Measurements from ENCODE around the gene SEMA5A. TPM values are rescaled to one million over a fixed set of nuclear protein-coding genes. Genes with fewer than 3 reads are reported as not detected.

Gene SEMA5A
- total and polyA plus RNA-seq, 2 donors (not counting 1 experiment from before 2014, with no cell fraction given) = not detected

GRCh38 chr5:9121597-9121996, 424.3 kb downstream of the SEMA5A start:
- Mint-ChIP-seq H3K27ac (no peak overlapping the region), H3K9me3 (ENCODE audit: insufficient read depth) (no peaks in the 10 kb centered on the region), H3K4me1 (no peaks in the 10 kb centered on the region), H3K4me3 (no peak overlapping the region), H3K27me3 (no peaks in the 10 kb centered on the region)
- ChIA-PET POLR2A (no interaction called here), CTCF (no interaction called here)
- Histone ChIP-seq H3K79me2 (ENCODE audit: control insufficient read depth, insufficient read depth, low read length) (no peaks in the 10 kb centered on the region), H3K36me3 (replicated peaks in 1 of 2; ENCODE audit: control extremely low read depth in 1 of 2, control insufficient read depth in 1 of 2, extremely low read depth in 1 of 2, insufficient read depth in 2 of 2, low read length in 1 of 2) (no peaks in the 10 kb centered on the region), H3K9ac (ENCODE audit: low read length) (no peak overlapping the region), H3K4me2 (replicated peaks; ENCODE audit: low read depth, low read length, poor library complexity, severe bottlenecking) (no peak overlapping the region), H3K4me3 (ENCODE audit: control extremely low read depth in 1 of 5, extremely low read depth in 1 of 5, insufficient read depth in 1 of 5, low read depth in 2 of 5, low read length in 4 of 5) (no peak overlapping the region), H3K27ac (ENCODE audit: low read length in 2 of 2) (no peak overlapping the region), H3K27me3 (replicated peaks in 1 of 4; ENCODE audit: control extremely low read depth in 1 of 4, control insufficient read depth in 3 of 4, insufficient read depth in 4 of 4, low read length in 3 of 4) (no peaks in the 10 kb centered on the region), H3K4me1 (ENCODE audit: control insufficient read depth in 2 of 2, insufficient read depth in 2 of 2, low read length in 2 of 2) (no peaks in the 10 kb centered on the region), H2AFZ (ENCODE audit: insufficient read depth, low read depth, low read length, poor library complexity, severe bottlenecking) (no peak overlapping the region), H4K20me1 (ENCODE audit: control insufficient read depth, insufficient read depth, low read length, poor library complexity, severe bottlenecking) (no peaks in the 10 kb centered on the region), H3K9me3 (ENCODE audit: control extremely low read depth in 1 of 3, control insufficient read depth in 2 of 3, insufficient read depth in 1 of 3, low read length in 2 of 3) (peaks cover 0 to 11% (median 0%) of the 10 kb centered on the region in 3 donors)
- no peak for DNase-seq
- 33% methylated on average over 1 of the region's 1 CpG for WGBS (ENCODE audit: insufficient coverage)
- intact Hi-C loops (cut with micrococcal nuclease) = no loop called here
- TF ChIP-seq CTCF (IDR thresholded peaks at IDR 0.05) = no peak
- TF ChIP-seq EZH2 (IDR thresholded peaks at IDR 0.05; ENCODE audit: borderline replicate concordance, insufficient read depth, low read depth, low read length, poor library complexity, severe bottlenecking) = no peak
- no peak for ATAC-seq (ENCODE audit: low read depth)

DNA sequence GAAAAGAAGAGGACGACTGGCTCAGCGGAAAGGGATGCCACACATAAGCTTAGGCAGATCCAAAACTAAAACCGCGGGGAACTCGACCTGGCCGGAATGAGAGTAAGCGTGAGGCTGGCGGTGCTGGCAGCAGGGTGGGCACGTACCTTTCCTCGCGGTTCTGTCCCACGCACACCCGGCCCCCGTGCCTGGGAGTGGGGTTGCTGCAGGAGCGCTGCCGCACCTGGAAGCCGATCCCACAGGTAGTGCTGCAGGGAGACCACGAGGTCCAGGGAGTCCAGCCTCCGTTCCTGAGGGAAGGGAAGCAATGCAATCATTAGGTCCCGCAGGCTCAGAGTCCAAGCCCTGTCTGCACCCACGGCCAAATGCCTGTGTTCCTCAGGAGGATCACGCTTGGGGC, 427.0 kb downstream of the SEMA5A start:
- Histone ChIP-seq H3K9me3 (ENCODE audit: control extremely low read depth in 1 of 3, control insufficient read depth in 2 of 3, insufficient read depth in 1 of 3, low read length in 2 of 3) (peaks cover 0 to 8% (median 0%) of the 10 kb centered on the region in 3 donors), H3K27me3 (replicated peaks in 1 of 4; ENCODE audit: control extremely low read depth in 1 of 4, control insufficient read depth in 3 of 4, insufficient read depth in 4 of 4, low read length in 3 of 4) (no peaks in the 10 kb centered on the region), H4K20me1 (ENCODE audit: control insufficient read depth, insufficient read depth, low read length, poor library complexity, severe bottlenecking) (no peaks in the 10 kb centered on the region), H3K36me3 (replicated peaks in 1 of 2; ENCODE audit: control extremely low read depth in 1 of 2, control insufficient read depth in 1 of 2, extremely low read depth in 1 of 2, insufficient read depth in 2 of 2, low read length in 1 of 2) (no peaks in the 10 kb centered on the region), H3K9ac (ENCODE audit: low read length) (no peak overlapping the region), H3K4me2 (replicated peaks; ENCODE audit: low read depth, low read length, poor library complexity, severe bottlenecking) (no peak overlapping the region), H2AFZ (ENCODE audit: insufficient read depth, low read depth, low read length, poor library complexity, severe bottlenecking) (no peak overlapping the region), H3K79me2 (ENCODE audit: control insufficient read depth, insufficient read depth, low read length) (no peaks in the 10 kb centered on the region), H3K4me1 (ENCODE audit: control insufficient read depth in 2 of 2, insufficient read depth in 2 of 2, low read length in 2 of 2) (no peaks in the 10 kb centered on the region), H3K4me3 (ENCODE audit: control extremely low read depth in 1 of 5, extremely low read depth in 1 of 5, insufficient read depth in 1 of 5, low read depth in 2 of 5, low read length in 4 of 5) (no peak overlapping the region), H3K27ac (ENCODE audit: low read length in 2 of 2) (no peak overlapping the region)
- no peaks in the 10 kb centered on the region for H3K27me3 Mint-ChIP-seq
- WGBS (ENCODE audit: insufficient coverage) = 92% methylated on average over 22 of the region's 22 CpGs
- no peak for ATAC-seq (ENCODE audit: low read depth)
- no peak overlapping the region for H3K4me3 Mint-ChIP-seq
- H3K4me1 Mint-ChIP-seq = no peaks in the 10 kb centered on the region
- ChIA-PET POLR2A (no interaction called here), CTCF (no interaction called here)
- no peak for DNase-seq
- TF ChIP-seq CTCF (IDR thresholded peaks at IDR 0.05) = no peak
- TF ChIP-seq EZH2 (IDR thresholded peaks at IDR 0.05; ENCODE audit: borderline replicate concordance, insufficient read depth, low read depth, low read length, poor library complexity, severe bottlenecking) = no peak
- H3K27ac Mint-ChIP-seq = no peak overlapping the region
- H3K9me3 Mint-ChIP-seq (ENCODE audit: insufficient read depth) = peaks cover 5% of the 10 kb centered on the region
- intact Hi-C loops (cut with micrococcal nuclease) = no loop called here

Data from B cell (primary cell).